GM12878 (cell line): Measurements from ENCODE around the gene KLF17. TPM values are rescaled to one million over a fixed set of nuclear protein-coding genes. Genes with fewer than 3 reads are reported as not detected.

ENCODE experiments used
- ATAC-seq: fragments of 200-7000 bp; cut with Tn5 transposase; 3 replicates; pipeline ENCODE4 v1.9.1; 2020; ENCODE audit warnings: mild to moderate bottlenecking, moderate library complexity
- BruUV-seq: library from RNA; stranded (reverse); fragments of 400-500 nt; replicated peaks from 2 replicates; lab custom pipeline; 2021; lab: Mats Ljungman, UMichigan
- CTCF ChIA-PET: fragments of 300-600 bp; sonication (Branson Sonifier 250); formaldehyde crosslinking; extraction: SDS; loops from one replicate; lab custom pipeline; 2021; ENCODE audit warnings: inconsistent platforms; lab: Yijun Ruan, JAX
- POLR2A ChIA-PET: fragments of 350-600 bp; formaldehyde crosslinking; extraction: SDS; loops from one replicate; lab custom pipeline; 2021; ENCODE audit warnings: inconsistent platforms; lab: Charles Lee
- RAD21 ChIA-PET: fragments of 300-600 bp; sonication (Branson Sonifier 250); formaldehyde crosslinking; loops from one replicate; lab custom pipeline; 2023; ENCODE audit warnings: antibody characterized with exemption; ENCODE audit not compliant: unreplicated experiment; lab: Charles Lee
- SMC1A ChIA-PET: fragments of 300-600 bp; sonication (Branson Sonifier 250); formaldehyde crosslinking; loops from one replicate; lab custom pipeline; 2023; ENCODE audit not compliant: unreplicated experiment, uncharacterized antibody; lab: Charles Lee
- DNase-seq: peaks from one replicate; pipeline ENCODE4 v3.0.0-alpha.2; 2011; ENCODE audit warnings: low read depth, low spot score
- FAIRE-seq: peaks from 3 replicates; lab custom pipeline; 2011; peaks lifted over from hg19 to GRCh38; lab: Jason Lieb, UNC
- H2AFZ ChIP-seq: 2 replicates; pipeline ENCODE4 v1.6.0; 2011; ENCODE audit warnings: low read depth, low read length, control low read depth; ENCODE audit not compliant: control insufficient read depth
- H3K27ac ChIP-seq: 2 replicates; pipeline ENCODE4 v1.5.1; 2011; ENCODE audit warnings: control low read depth; ENCODE audit not compliant: control insufficient read depth, insufficient read depth
- H3K27me3 ChIP-seq, 2 experiments: replicated peaks in 1 of 2; 2 replicates each; pipeline versions ENCODE4 v1.6.0 to v1.6.1; 2011; ENCODE audit warnings: low read length in 1 of 2; ENCODE audit not compliant: control insufficient read depth in 2 of 2, insufficient read depth in 2 of 2
- H3K36me3 ChIP-seq, 2 experiments: 2 replicates each; pipeline ENCODE4 v1.5.1; 2011; ENCODE audit warnings: low read length in 1 of 2; ENCODE audit not compliant: control insufficient read depth in 2 of 2, insufficient read depth in 2 of 2
- H3K4me1 ChIP-seq: 2 replicates; pipeline ENCODE4 v1.6.1; 2011; ENCODE audit warnings: mild to moderate bottlenecking, low read length, moderate library complexity, mixed read lengths; ENCODE audit not compliant: control insufficient read depth, insufficient read depth
- H3K4me2 ChIP-seq: 2 replicates; pipeline ENCODE4 v1.6.0; 2011; ENCODE audit warnings: control low read depth; ENCODE audit not compliant: control insufficient read depth, insufficient read depth
- H3K4me3 ChIP-seq: fragments of 200-600 bp; sonication (generic); 2 replicates; pipeline ENCODE4 v1.5.1; 2016
- H3K79me2 ChIP-seq: 2 replicates; pipeline ENCODE4 v1.6.0; 2011; ENCODE audit warnings: low read length; ENCODE audit not compliant: control insufficient read depth, insufficient read depth
- H3K9ac ChIP-seq: 2 replicates; pipeline ENCODE4 v1.8.0; 2011; ENCODE audit warnings: low read length, control low read depth, mixed read lengths; ENCODE audit not compliant: control insufficient read depth, insufficient read depth
- H3K9me3 ChIP-seq: replicated peaks from 3 replicates; pipeline ENCODE4 v1.5.1; 2011; ENCODE audit warnings: mild to moderate bottlenecking, low read length; ENCODE audit not compliant: control insufficient read depth, insufficient read depth
- H4K20me1 ChIP-seq: 2 replicates; pipeline ENCODE4 v1.6.0; 2011; ENCODE audit not compliant: control insufficient read depth, insufficient read depth
- ATF2 ChIP-seq: IDR thresholded peaks from 2 replicates; pipeline ENCODE4 v1.6.1; 2012; ENCODE audit warnings: low read length, inconsistent platforms
- CBX3 ChIP-seq: fragments of 200-600 bp; sonication (generic); IDR thresholded peaks from 2 replicates; pipeline ENCODE4 v1.6.1; 2016; ENCODE audit warnings: low read depth, borderline replicate concordance
- DPF2 ChIP-seq: fragments of 450-650 bp; IDR thresholded peaks from 2 replicates; pipeline ENCODE4 v1.6.1; 2017; ENCODE audit warnings: mild to moderate bottlenecking
- EED ChIP-seq: sonication (generic); IDR thresholded peaks from 2 replicates; pipeline ENCODE4 v1.6.1; 2016; ENCODE audit warnings: antibody characterized with exemption, low read depth
- ETV6 ChIP-seq, 2 experiments: fragments of 450-650 bp in 1 of 2; IDR thresholded peaks in 1 of 2; conservative IDR thresholded peaks in 1 of 2; 2 replicates each; pipeline ENCODE4 v1.6.1; 2014; ENCODE audit warnings: antibody characterized with exemption in 1 of 2, borderline replicate concordance in 1 of 2, low read depth in 1 of 2, mild to moderate bottlenecking in 1 of 2, moderate library complexity in 1 of 2
- FOS ChIP-seq: IDR thresholded peaks from 3 replicates; pipeline ENCODE4 v1.6.1; 2011; ENCODE audit warnings: borderline replicate concordance; ENCODE audit not compliant: insufficient read length; ENCODE audit errors: extremely low read depth
- HSF1 ChIP-seq: fragments of 150-350 bp; IDR thresholded peaks from 2 replicates; pipeline ENCODE4 v1.6.1; 2014; ENCODE audit warnings: mild to moderate bottlenecking, low read depth, low read length
- IRF3 ChIP-seq: fragments of 450-650 bp; IDR thresholded peaks from 2 replicates; pipeline ENCODE4 v1.6.1; 2014; ENCODE audit warnings: mild to moderate bottlenecking
- IRF4 ChIP-seq: IDR thresholded peaks from 2 replicates; pipeline ENCODE4 v1.6.1; 2011; ENCODE audit warnings: low read depth, low read length
- JUND ChIP-seq: IDR thresholded peaks from 2 replicates; pipeline ENCODE4 v1.6.1; 2012; ENCODE audit warnings: low read depth, mild to moderate bottlenecking, low read length, improper control_type of control experiment, moderate library complexity
- LARP7 ChIP-seq: fragments of 450-650 bp; IDR thresholded peaks from 2 replicates; pipeline ENCODE4 v1.6.1; 2017; ENCODE audit warnings: mild to moderate bottlenecking
- MEF2A ChIP-seq: IDR thresholded peaks from 2 replicates; pipeline ENCODE4 v1.6.1; 2011; ENCODE audit warnings: low read depth, mild to moderate bottlenecking, low read length, moderate library complexity; ENCODE audit not compliant: insufficient read depth
- NBN ChIP-seq: fragments of 450-650 bp; IDR thresholded peaks from 2 replicates; pipeline ENCODE4 v1.6.1; 2016
- NFYA ChIP-seq: IDR thresholded peaks from 2 replicates; pipeline ENCODE4 v1.6.1; 2011; ENCODE audit warnings: low read depth, mild to moderate bottlenecking, low read length, improper control_type of control experiment, borderline replicate concordance
- NR2C2 ChIP-seq: IDR thresholded peaks from 2 replicates; pipeline ENCODE4 v1.6.1; 2011; ENCODE audit warnings: borderline replicate concordance, low read depth; ENCODE audit not compliant: control insufficient read depth, insufficient read length
- SIN3A ChIP-seq: IDR thresholded peaks from 2 replicates; pipeline ENCODE4 v1.6.1; 2012; ENCODE audit warnings: low read depth, low read length, improper control_type of control experiment
- SPI1 ChIP-seq: IDR thresholded peaks from 2 replicates; pipeline ENCODE4 v1.6.1; 2011; ENCODE audit warnings: low read depth, mild to moderate bottlenecking, low read length, moderate library complexity, borderline replicate concordance; ENCODE audit not compliant: insufficient read depth
- SREBF2 ChIP-seq: IDR thresholded peaks from 2 replicates; pipeline ENCODE4 v1.6.1; 2012; ENCODE audit warnings: mild to moderate bottlenecking, low read length
- ZNF24 ChIP-seq: fragments of 450-650 bp; IDR thresholded peaks from 2 replicates; pipeline ENCODE4 v1.6.1; 2017; ENCODE audit warnings: antibody characterized with exemption, mild to moderate bottlenecking
- ZNF384 ChIP-seq: IDR thresholded peaks from 2 replicates; pipeline ENCODE4 v1.6.1; 2012; ENCODE audit warnings: low read depth, mild to moderate bottlenecking, low read length, improper control_type of control experiment, borderline replicate concordance
- WGBS: methylation state at CpG from one replicate; pipeline ENCODE4 v1.1.6; 2016; ENCODE audit warnings: low lambda C conversion rate; ENCODE audit not compliant: insufficient replicate concordance, insufficient coverage; ENCODE audit errors: missing lambda C conversion rate; 5-methylcytosine and 5-hydroxymethylcytosine counted together
- in situ Hi-C: fragments of 300-500 bp; cut with MboI; formaldehyde crosslinking; loops from 9 replicates; pipeline ENCODE4 v1.14.3; 2018; ENCODE audit warnings: mixed read lengths
- intact Hi-C: fragments of 100-400 bp; cut with micrococcal nuclease; formaldehyde crosslinking; loops from one replicate; pipeline ENCODE4 v1.14.2; 2022; ENCODE audit not compliant: unreplicated experiment
- polyA plus RNA-seq, 11 experiments: library from polyadenylated mRNA; depleted of rRNA in 4 of 11; unstranded in 6 of 11; stranded (reverse) in 5 of 11; fragments of >200 nt; fragmentation: Nextera tagmentation in 4 of 11; fragmentation: Illumina TruSeq in 1 of 11; extraction: Ambion mirVana in 4 of 11; extraction: Trizol in 1 of 11; gene quantifications; 1 replicate in 1 of 11; 2 replicates in 10 of 11; pipeline versions ENCODE4 v1.2.1 to v1.2.3, GENCODE V29; 2011 to 2016; ENCODE audit warnings: inconsistent platforms in 2 of 11, missing spikeins in 2 of 11, low read depth in 1 of 11
- total RNA-seq, 4 experiments: library from RNA; depleted of rRNA in 3 of 4; stranded (reverse); fragments of >200 nt in 3 of 4; fragmentation: Illumina TruSeq in 1 of 4; extraction: Trizol in 1 of 4; gene quantifications; 2 replicates each; pipeline versions ENCODE4 v1.2.1 to v1.2.3, GENCODE V29; 2013 to 2021

KLF17 gene
- total and polyA plus RNA-seq, 10 of the 15 experiments (the other 5 are each of a cell fraction or from before 2014, with no cell fraction given): not detected

- Histone ChIP-seq H3K4me2 (no peak overlapping the region), H3K4me1 (no peaks in the 10 kb centered on the region), H3K4me3 (no peak overlapping the region), H3K27me3 (no peaks in the 10 kb centered on the region), H3K36me3 (no peaks in the 10 kb centered on the region), H2AFZ (no peak overlapping the region), H3K9me3 (no peaks in the 10 kb centered on the region; the same call in 1 of the 3 replicates), H3K27ac (no peak overlapping the region), H3K79me2 (no peaks in the 10 kb centered on the region), H3K9ac (no peak overlapping the region), H4K20me1 (no peaks in the 10 kb centered on the region)
- ChIA-PET CTCF (no interaction called here), RAD21 (no interaction called here), SMC1A (interaction anchor here (0.6 kb wide), 1 partner anchor 245 kb away, joined by 3 read pairs; no protein-coding TSS in a partner anchor), POLR2A (no interaction called here)
- intact Hi-C loops (no loop called here), in situ Hi-C loops (no loop called here)
- TF ChIP-seq JUND: no peak
- no peak for TF ChIP-seq LARP7
- TF ChIP-seq CBX3: no peak
- TF ChIP-seq ATF2: no peak
- no peak for TF ChIP-seq DPF2
- no peak for TF ChIP-seq HSF1
- no peak for TF ChIP-seq MEF2A
- TF ChIP-seq FOS: no peak
- no peak for TF ChIP-seq NR2C2
- no peak for TF ChIP-seq IRF4
- TF ChIP-seq NBN: no peak
- TF ChIP-seq ETV6 (conservative IDR thresholded peaks at IDR 0.05 in 1 of 2, IDR thresholded peaks at IDR 0.05 in 1 of 2; ENCODE audit: borderline replicate concordance in 1 of 2, low read depth in 1 of 2): no peak
- no peak for TF ChIP-seq ZNF24
- no peak for TF ChIP-seq ZNF384
- no peak for TF ChIP-seq SREBF2
- TF ChIP-seq IRF3: no peak
- TF ChIP-seq NFYA: no peak
- TF ChIP-seq SIN3A: no peak
- TF ChIP-seq SPI1: no peak
- no peak for TF ChIP-seq EED
- FAIRE-seq (no peak), ATAC-seq (no peak), DNase-seq (no peak)
- 65% methylated on average over 28 of the region's 28 CpGs for WGBS
- BruUV-seq: no TSS peak
Observed at GRCh38 chr1:44146536-44147361, 28.1 kb downstream of the KLF17 start.
